HCT116 (cell line): ENCODE data around the gene CCDC74B. TPM values are rescaled to one million over a fixed set of nuclear protein-coding genes. Genes with fewer than 3 reads are reported as not detected.
"Not testable (repeated sequence)": the region's sequence is repeated elsewhere in the genome, so short reads cannot be mapped to it uniquely, and the experiment has no call there.

Source experiments
- ATAC-seq: fragments of 200-7000 bp; cut with Tn5 transposase; 2 replicates; pipeline ENCODE4 v1.9.1; 2020; ENCODE audit warnings: mild to moderate bottlenecking, moderate library complexity
- BruUV-seq: library from RNA; stranded (reverse); fragments of 400-500 nt; replicated peaks from 2 replicates; lab custom pipeline; 2021; lab: Mats Ljungman, UMichigan
- CTCF ChIA-PET: fragments of 300-600 bp; sonication (Branson Sonifier 250); formaldehyde crosslinking; loops from one replicate; lab custom pipeline; 2021; ENCODE audit warnings: antibody characterized with exemption; lab: Charles Lee
- POLR2A ChIA-PET: fragments of 300-600, 350-600 bp; sonication (Branson Sonifier 250); formaldehyde crosslinking; loops from one replicate; lab custom pipeline; 2021; ENCODE audit warnings: antibody characterized with exemption; lab: Charles Lee
- RAD21 ChIA-PET, 2 experiments: fragments of 300-600 bp; sonication (Branson Sonifier 250); formaldehyde crosslinking; loops; one replicate each; lab custom pipeline; 2023; ENCODE audit warnings: low total read pairs in 2 of 2; ENCODE audit not compliant: uncharacterized antibody in 2 of 2, unreplicated experiment in 2 of 2, low non-redundant PET in 1 of 2; lab: Charles Lee
- DNase-seq: peaks from one replicate; pipeline ENCODE4 v3.0.0-alpha.2; 2010; ENCODE audit warnings: low read depth, low spot score
- H2AFZ ChIP-seq: fragments of 200-600 bp; shearing (Covaris generic), sonication (generic); 2 replicates; pipeline ENCODE4 v1.6.1; 2017; ENCODE audit warnings: low read depth, mixed run types, mixed read lengths, antibody characterized with exemption, low read length; ENCODE audit not compliant: poor library complexity, severe bottlenecking
- H3K27ac ChIP-seq: 2 replicates; pipeline ENCODE4 v1.5.1; 2012; ENCODE audit warnings: low read depth, low read length
- H3K27me3 ChIP-seq: fragments of 200-600 bp; sonication (generic); 2 replicates; pipeline ENCODE4 v1.6.1; 2016; ENCODE audit warnings: mixed run types, low read length, mixed read lengths; ENCODE audit not compliant: insufficient read depth
- H3K36me3 ChIP-seq, 2 experiments: fragments of 200-500 bp in 1 of 2; fragments of 200-600 bp in 1 of 2; sonication (Bioruptor generic) in 1 of 2; sonication (generic) in 1 of 2; 2 replicates each; pipeline versions ENCODE4 v1.5.1 to v1.6.1; 2014 to 2016; ENCODE audit warnings: low read length in 2 of 2, inconsistent platforms in 1 of 2, mixed read lengths in 1 of 2, mixed run types in 1 of 2; ENCODE audit not compliant: insufficient read depth in 2 of 2, control insufficient read depth in 1 of 2
- H3K4me1 ChIP-seq, 2 experiments: fragments of 200-600 bp in 1 of 2; sonication (generic) in 1 of 2; 2 replicates each; pipeline versions ENCODE4 v1.5.1 to v1.6.1; 2012 to 2017; ENCODE audit warnings: low read length in 2 of 2, inconsistent platforms in 1 of 2, mild to moderate bottlenecking in 1 of 2, mixed read lengths in 1 of 2, mixed run types in 1 of 2, moderate library complexity in 1 of 2; ENCODE audit not compliant: insufficient read depth in 2 of 2, control insufficient read depth in 1 of 2
- H3K4me2 ChIP-seq: fragments of 200-600 bp; sonication (generic); 2 replicates; pipeline ENCODE4 v1.6.1; 2017; ENCODE audit warnings: mixed run types, low read length, mixed read lengths
- H3K4me3 ChIP-seq, 2 experiments: fragments of 200-600 bp in 1 of 2; sonication (generic) in 1 of 2; replicated peaks in 1 of 2; 2 replicates each; pipeline ENCODE4 v1.5.1; 2011 to 2016; ENCODE audit warnings: low read length in 2 of 2, control low read depth in 1 of 2, low read depth in 1 of 2, mild to moderate bottlenecking in 1 of 2, mixed read lengths in 1 of 2, mixed run types in 1 of 2
- H3K79me2 ChIP-seq: fragments of 200-600 bp; sonication (generic); 2 replicates; pipeline ENCODE4 v1.6.1; 2017; ENCODE audit warnings: mild to moderate bottlenecking, mixed run types, low read length, moderate library complexity, mixed read lengths; ENCODE audit not compliant: insufficient read depth
- H3K9ac ChIP-seq: fragments of 200-600 bp; sonication (generic); 2 replicates; pipeline ENCODE4 v1.6.1; 2016; ENCODE audit warnings: low read length, mixed read lengths
- H3K9me2 ChIP-seq: fragments of 200-600 bp; sonication (generic), shearing (Covaris generic); 2 replicates; pipeline ENCODE4 v1.6.1; 2017; ENCODE audit warnings: mixed run types, mild to moderate bottlenecking, moderate library complexity; ENCODE audit not compliant: insufficient read depth
- H3K9me3 ChIP-seq, 2 experiments: fragments of 200-500 bp in 1 of 2; fragments of 200-600 bp in 1 of 2; sonication (Bioruptor generic) in 1 of 2; sonication (generic) in 1 of 2; 2 replicates each; pipeline ENCODE4 v1.6.1; 2014 to 2017; ENCODE audit warnings: low read length in 2 of 2, mixed read lengths in 2 of 2, inconsistent platforms in 1 of 2, low read depth in 1 of 2, mild to moderate bottlenecking in 1 of 2, mixed run types in 1 of 2, moderate library complexity in 1 of 2; ENCODE audit not compliant: control insufficient read depth in 1 of 2, insufficient read depth in 1 of 2
- H4K20me1 ChIP-seq: fragments of 200-600 bp; sonication (generic), shearing (Covaris generic); 2 replicates; pipeline ENCODE4 v1.6.1; 2017; ENCODE audit warnings: mixed run types, mild to moderate bottlenecking, moderate library complexity; ENCODE audit not compliant: insufficient read depth
- EGR1 ChIP-seq: IDR thresholded peaks from 2 replicates; pipeline ENCODE4 v1.6.1; 2012; ENCODE audit warnings: low read depth
- EZH2 ChIP-seq: fragments of 200-600 bp; sonication (generic); IDR thresholded peaks from 2 replicates; pipeline ENCODE4 v1.6.1; 2017; ENCODE audit warnings: antibody characterized with exemption, mixed run types
- JUND ChIP-seq: IDR thresholded peaks from 2 replicates; pipeline ENCODE4 v1.6.1; 2012
- POLR2AphosphoS5 ChIP-seq: IDR thresholded peaks from 2 replicates; pipeline ENCODE4 v1.6.1; 2011; ENCODE audit warnings: mild to moderate bottlenecking, low read depth, low read length, moderate library complexity
- SIN3A ChIP-seq: IDR thresholded peaks from 2 replicates; pipeline ENCODE4 v1.6.1; 2012; ENCODE audit warnings: low read depth
- SP1 ChIP-seq: IDR thresholded peaks from 2 replicates; pipeline ENCODE4 v1.6.1; 2012; ENCODE audit warnings: low read depth
- SRF ChIP-seq: IDR thresholded peaks from 2 replicates; pipeline ENCODE4 v1.6.1; 2012; ENCODE audit warnings: low read depth
- YY1 ChIP-seq: IDR thresholded peaks from 2 replicates; pipeline ENCODE4 v1.6.1; 2011; ENCODE audit warnings: low read length, low read depth, moderate library complexity, mild to moderate bottlenecking; ENCODE audit not compliant: insufficient replicate concordance; ENCODE audit errors: extremely low read depth
- intact Hi-C: fragments of 100-400 bp; cut with micrococcal nuclease; formaldehyde crosslinking; loops from 2 replicates; pipeline ENCODE4 v1.10.0; 2022
- total RNA-seq: library from RNA; stranded (reverse); gene quantifications from one replicate; pipeline ENCODE4 v1.2.1, GENCODE V29; 2021; ENCODE audit not compliant: unreplicated experiment
- TF ChIP-seq, protein P1 (sequence below): IDR thresholded peaks from 2 replicates; pipeline ENCODE4 v1.6.1; 2012

Gene CCDC74B
- total RNA-seq, 1 experiment from 2014 or later, result 3.2 TPM

DNA sequence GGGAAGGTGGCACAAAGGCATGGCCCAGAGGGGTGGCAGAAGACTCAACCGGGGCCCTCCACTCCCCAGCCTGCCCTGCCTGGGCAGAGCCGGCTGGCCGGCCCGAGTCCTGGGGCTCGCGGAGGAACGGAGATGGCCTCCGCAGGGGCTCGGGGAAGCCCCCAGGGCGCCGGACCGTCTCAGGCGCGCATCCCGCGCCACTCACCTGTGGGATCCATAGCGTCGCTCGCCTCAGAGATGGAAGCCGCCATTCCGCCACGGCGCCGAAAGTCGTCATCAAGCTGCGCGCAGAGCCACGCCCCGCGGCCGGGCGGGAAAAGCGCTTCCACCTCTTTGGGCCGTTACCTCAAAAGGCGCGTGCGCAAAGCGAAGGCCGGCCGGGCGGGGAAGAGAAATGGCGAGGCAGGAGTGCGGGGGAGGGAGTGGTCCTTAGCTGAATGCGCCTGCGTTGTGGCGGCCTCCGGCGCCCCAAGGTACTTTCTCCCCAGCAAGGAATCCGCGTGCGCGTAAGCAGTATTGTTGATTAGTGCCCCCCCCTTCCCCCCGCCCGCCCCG, 36.5 kb upstream of the CCDC74B start, which contains the start of gene SMPD4:
Gene SMPD4 (minus strand): TSS at position 278 of the 555 bp plus-strand sequence. CDS start 5,010 bp downstream, outside the sequence.
- Histone ChIP-seq H3K4me3 (peak within 1 kb of the TSS; percentile 94 to 97), H3K4me2 (peak within 1 kb of the TSS; percentile 78), H3K9me2 (no peaks in the 10 kb centered on the region), H4K20me1 (no peaks in the 10 kb centered on the region), H3K9me3 (no peaks in the 10 kb centered on the region), H3K27ac (peak within 1 kb of the TSS; percentile 71), H3K36me3 (peaks cover 4 to 6% of the 10 kb centered on the region in 2 experiments; a peak in 2 of 4 replicates), H3K79me2 (peaks cover 71% of the 10 kb centered on the region), H2AFZ (no peak within 1 kb of the TSS), H3K27me3 (no peaks in the 10 kb centered on the region), H3K9ac (peak within 1 kb of the TSS; percentile 98), H3K4me1 (peaks cover 0 to 13% of the 10 kb centered on the region in 2 experiments; a peak in 1 of 4 replicates)
- intact Hi-C loops, result loop anchor here (1.0 to 5.0 kb wide), 2 partner anchors 61 to 151 kb away; no protein-coding TSS in a partner anchor
- RAD21 ChIA-PET, result no interaction called here
- ATAC-seq (peak; percentile 71), DNase-seq (peak; percentile 90)
- TF ChIP-seq SIN3A (peak; percentile 56), POLR2AphosphoS5 (peak; percentile 56), SP1 (peak; percentile 77), EGR1 (peak; percentile 86), YY1 (peak; percentile 95), JUND (no peak), SRF (peak; percentile 91), EZH2 (no peak)
- TF ChIP-seq, protein P1, sequence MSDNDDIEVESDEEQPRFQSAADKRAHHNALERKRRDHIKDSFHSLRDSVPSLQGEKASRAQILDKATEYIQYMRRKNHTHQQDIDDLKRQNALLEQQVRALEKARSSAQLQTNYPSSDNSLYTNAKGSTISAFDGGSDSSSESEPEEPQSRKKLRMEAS, result peak; percentile 84
- BruUV-seq, result no TSS peak
- CTCF ChIA-PET, result interaction anchor here (0.6 to 1.0 kb wide), 6 partner anchors 9 to 151 kb away, joined by 3 to 4 read pairs (median 3); no protein-coding TSS in a partner anchor
- POLR2A ChIA-PET, result interaction anchor here (0.6 to 2.0 kb wide), 2 partner anchors 161 to 651 kb away, joined by 3 to 6 read pairs; partner anchors contain the start of gene IMP4

DNA sequence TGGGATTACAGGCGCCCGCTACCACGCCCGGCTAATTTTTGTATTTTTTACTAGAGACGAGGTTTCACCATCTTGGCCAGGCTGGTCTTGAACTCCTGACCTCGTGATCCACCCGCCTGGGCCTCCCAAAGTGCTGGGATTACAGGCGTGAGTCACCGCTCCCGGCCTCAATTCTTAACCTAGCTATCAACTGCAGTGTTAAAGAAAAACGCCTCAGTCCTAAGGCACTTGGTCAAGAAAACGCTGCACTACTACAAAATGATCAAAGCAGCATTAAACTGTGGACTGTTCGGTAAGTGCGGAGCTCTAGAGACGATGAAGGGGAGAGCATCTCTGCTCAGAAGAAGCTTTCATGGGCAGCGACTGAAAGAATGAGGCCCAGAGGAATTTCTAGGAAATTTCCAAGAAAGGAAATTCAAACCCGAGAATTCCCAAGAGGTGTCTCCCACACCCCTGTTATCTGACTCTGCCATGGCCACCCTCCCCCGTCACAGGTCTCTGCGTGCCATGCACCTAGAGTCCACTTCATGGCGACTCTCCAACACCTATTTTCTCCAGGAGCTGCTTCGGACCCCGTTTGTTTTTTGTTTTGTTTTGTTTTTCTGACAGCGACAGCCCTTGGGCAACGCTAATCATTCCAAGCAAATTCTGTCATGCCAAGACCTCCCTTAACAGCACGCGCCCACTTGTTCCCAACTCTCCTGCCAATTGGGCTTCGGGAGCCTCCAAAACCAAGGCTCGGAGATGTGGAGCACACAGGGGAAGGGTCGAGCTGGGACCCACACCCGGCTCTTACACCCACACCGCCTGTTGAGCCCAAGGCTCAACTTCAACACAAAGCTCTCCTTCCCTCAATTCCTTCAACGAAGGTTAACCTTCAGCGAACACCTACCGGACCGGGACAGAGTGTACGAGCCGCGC, 35.8 kb upstream of the CCDC74B start:
- RAD21 ChIA-PET, result not testable (repeated sequence)

GRCh38 chr2:130174866-130175265, 30.0 kb upstream of the CCDC74B start:
- ATAC-seq, H4K20me1 ChIP-seq, BruUV-seq, CTCF ChIA-PET, POLR2A ChIA-PET, intact Hi-C loops, RAD21 ChIA-PET, H3K4me2 ChIP-seq, H3K27ac ChIP-seq, H3K9me3 ChIP-seq, H3K27me3 ChIP-seq, H3K9me2 ChIP-seq, H3K4me1 ChIP-seq, H3K9ac ChIP-seq, H2AFZ ChIP-seq, H3K4me3 ChIP-seq, DNase-seq: not testable (repeated sequence)
- Histone ChIP-seq H3K36me3 (peaks cover 8 to 20% of the 10 kb centered on the region in 2 experiments; a peak in 2 of 4 replicates), H3K79me2 (peaks cover 66% of the 10 kb centered on the region)

More for the DNA sequence above, 35.8 kb upstream of the CCDC74B start:
- Histone ChIP-seq H3K27ac (peak overlapping the region; percentile 71), H3K4me2 (peak overlapping the region; percentile 78), H3K4me3 (peak overlapping the region; percentile 94 to 97), H3K9ac (peak overlapping the region; percentile 98), H3K79me2 (peaks cover 76% of the 10 kb centered on the region)
- TSS peak; percentile 62 for BruUV-seq
- H2AFZ ChIP-seq, ATAC-seq, H3K9me2 ChIP-seq, H3K27me3 ChIP-seq, DNase-seq, H4K20me1 ChIP-seq, H3K4me1 ChIP-seq, H3K36me3 ChIP-seq, H3K9me3 ChIP-seq: not testable (repeated sequence)
- intact Hi-C loops, result loop anchor here (1.0 to 5.0 kb wide), 2 partner anchors 62 to 152 kb away; no protein-coding TSS in a partner anchor
- POLR2A ChIA-PET, result interaction anchor here (0.6 to 2.0 kb wide), 2 partner anchors 162 to 652 kb away, joined by 3 to 6 read pairs; partner anchors contain the start of gene IMP4
- CTCF ChIA-PET, result interaction anchor here (0.8 to 1.0 kb wide), 4 partner anchors 10 to 152 kb away, joined by 3 read pairs; no protein-coding TSS in a partner anchor
